HG02759 (cell line): ENCODE measurements around the gene SIRPD.
"Not testable (repeated sequence)": the region's sequence is repeated elsewhere in the genome, so short reads cannot be mapped to it uniquely, and the experiment has no call there.

Source experiments
- ATAC-seq: cut with Tn5 transposase; IDR thresholded peaks from one replicate; pipeline ENCODE4 v1.9.1; 2021; ENCODE audit warnings: mild to moderate bottlenecking, moderate library complexity; ENCODE audit not compliant: unreplicated experiment

Gene SIRPD

GRCh38 chr20:1557605-1558004, at the start of gene SIRPD:
SIRPD (minus strand) TSS chr20:1557705; CDS start chr20:1557653, 52 bp downstream.
- ATAC-seq = no peak

GRCh38 chr20:1600736-1601135, 43.2 kb upstream of the SIRPD start:
- ATAC-seq = no peak

GRCh38 chr20:1595333-1595732, 37.8 kb upstream of the SIRPD start:
- no peak for ATAC-seq

GRCh38 chr20:1588533-1589460, 31.3 kb upstream of the SIRPD start:
- no peak for ATAC-seq

GRCh38 chr20:1587781-1588532, 30.5 kb upstream of the SIRPD start:
- no peak for ATAC-seq

- ATAC-seq = no peak
Observed at GRCh38 chr20:1579488-1579887, 22.0 kb upstream of the SIRPD start.

GRCh38 chr20:1577906-1578305, 20.4 kb upstream of the SIRPD start:
- no peak for ATAC-seq

- ATAC-seq = not testable (repeated sequence)
Observed at GRCh38 chr20:1577313-1577712, 19.8 kb upstream of the SIRPD start.

GRCh38 chr20:1576641-1577040, 19.1 kb upstream of the SIRPD start:
- ATAC-seq = no peak

GRCh38 chr20:1576003-1576402, 18.5 kb upstream of the SIRPD start:
- ATAC-seq = not testable (repeated sequence)

- ATAC-seq = not testable (repeated sequence)
Observed at GRCh38 chr20:1571583-1571982, 14.1 kb upstream of the SIRPD start.

- no peak for ATAC-seq
Observed at GRCh38 chr20:1569415-1569881, 11.9 kb upstream of the SIRPD start.

GRCh38 chr20:1568163-1568490, 10.6 kb upstream of the SIRPD start:
- no peak for ATAC-seq

- no peak for ATAC-seq
Observed at GRCh38 chr20:1567392-1568162, 10.1 kb upstream of the SIRPD start.

GRCh38 chr20:1566701-1567100, 9.2 kb upstream of the SIRPD start:
- ATAC-seq = no peak

GRCh38 chr20:1565461-1565860, 8.0 kb upstream of the SIRPD start:
- ATAC-seq = no peak

- no peak for ATAC-seq
Observed at GRCh38 chr20:1563598-1563997, 6.1 kb upstream of the SIRPD start.

GRCh38 chr20:1562622-1563021, 5.1 kb upstream of the SIRPD start:
- no peak for ATAC-seq

GRCh38 chr20:1561350-1561749, 3.8 kb upstream of the SIRPD start:
- no peak for ATAC-seq

GRCh38 chr20:1555952-1556351, 1.6 kb downstream of the SIRPD start:
- ATAC-seq = no peak

GRCh38 chr20:1539816-1540419, 17.6 kb downstream of the SIRPD start:
- no peak for ATAC-seq
